ENCODE data around the gene AAMP.

GRCh38 chr2:218285604-218286003, 15.7 kb upstream of the AAMP start:
- TF ChIP-seq, protein P1, sequence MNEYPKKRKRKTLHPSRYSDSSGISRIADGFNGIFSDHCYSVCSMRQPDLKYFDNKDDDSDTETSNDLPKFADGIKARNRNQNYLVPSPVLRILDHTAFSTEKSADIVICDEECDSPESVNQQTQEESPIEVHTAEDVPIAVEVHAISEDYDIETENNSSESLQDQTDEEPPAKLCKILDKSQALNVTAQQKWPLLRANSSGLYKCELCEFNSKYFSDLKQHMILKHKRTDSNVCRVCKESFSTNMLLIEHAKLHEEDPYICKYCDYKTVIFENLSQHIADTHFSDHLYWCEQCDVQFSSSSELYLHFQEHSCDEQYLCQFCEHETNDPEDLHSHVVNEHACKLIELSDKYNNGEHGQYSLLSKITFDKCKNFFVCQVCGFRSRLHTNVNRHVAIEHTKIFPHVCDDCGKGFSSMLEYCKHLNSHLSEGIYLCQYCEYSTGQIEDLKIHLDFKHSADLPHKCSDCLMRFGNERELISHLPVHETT (tag by site-specific recombination; IDR thresholded peaks at IDR 0.05): no peak
- TF ChIP-seq SP2 (tag by site-specific recombination; IDR thresholded peaks at IDR 0.05): no peak
- TF ChIP-seq ZNF37A (tag by site-specific recombination; IDR thresholded peaks at IDR 0.05): no peak
- no peak for TF ChIP-seq HIC1 (tag by site-specific recombination; IDR thresholded peaks at IDR 0.05)
- TF ChIP-seq ZNF660 (tag by site-specific recombination; IDR thresholded peaks at IDR 0.05): no peak
- no peak for TF ChIP-seq KLF16 (tag by site-specific recombination; IDR thresholded peaks at IDR 0.05)
- TF ChIP-seq YY1 (tag by site-specific recombination; IDR thresholded peaks at IDR 0.05): no peak
- TF ChIP-seq ZNF366 (tag by site-specific recombination; conservative IDR thresholded peaks at IDR 0.05): no peak
- TF ChIP-seq, protein P2, sequence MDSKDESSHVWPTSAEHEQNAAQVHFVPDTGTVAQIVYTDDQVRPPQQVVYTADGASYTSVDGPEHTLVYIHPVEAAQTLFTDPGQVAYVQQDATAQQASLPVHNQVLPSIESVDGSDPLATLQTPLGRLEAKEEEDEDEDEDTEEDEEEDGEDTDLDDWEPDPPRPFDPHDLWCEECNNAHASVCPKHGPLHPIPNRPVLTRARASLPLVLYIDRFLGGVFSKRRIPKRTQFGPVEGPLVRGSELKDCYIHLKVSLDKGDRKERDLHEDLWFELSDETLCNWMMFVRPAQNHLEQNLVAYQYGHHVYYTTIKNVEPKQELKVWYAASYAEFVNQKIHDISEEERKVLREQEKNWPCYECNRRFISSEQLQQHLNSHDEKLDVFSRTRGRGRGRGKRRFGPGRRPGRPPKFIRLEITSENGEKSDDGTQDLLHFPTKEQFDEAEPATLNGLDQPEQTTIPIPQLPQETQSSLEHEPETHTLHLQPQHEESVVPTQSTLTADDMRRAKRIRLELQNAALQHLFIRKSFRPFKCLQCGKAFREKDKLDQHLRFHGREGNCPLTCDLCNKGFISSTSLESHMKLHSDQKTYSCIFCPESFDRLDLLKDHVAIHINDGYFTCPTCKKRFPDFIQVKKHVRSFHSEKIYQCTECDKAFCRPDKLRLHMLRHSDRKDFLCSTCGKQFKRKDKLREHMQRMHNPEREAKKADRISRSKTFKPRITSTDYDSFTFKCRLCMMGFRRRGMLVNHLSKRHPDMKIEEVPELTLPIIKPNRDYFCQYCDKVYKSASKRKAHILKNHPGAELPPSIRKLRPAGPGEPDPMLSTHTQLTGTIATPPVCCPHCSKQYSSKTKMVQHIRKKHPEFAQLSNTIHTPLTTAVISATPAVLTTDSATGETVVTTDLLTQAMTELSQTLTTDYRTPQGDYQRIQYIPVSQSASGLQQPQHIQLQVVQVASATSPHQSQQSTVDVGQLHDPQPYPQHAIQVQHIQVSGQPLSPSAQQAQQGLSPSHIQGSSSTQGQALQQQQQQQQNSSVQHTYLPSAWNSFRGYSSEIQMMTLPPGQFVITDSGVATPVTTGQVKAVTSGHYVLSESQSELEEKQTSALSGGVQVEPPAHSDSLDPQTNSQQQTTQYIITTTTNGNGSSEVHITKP (tag by site-specific recombination; IDR thresholded peaks at IDR 0.05): no peak
- TF ChIP-seq RBAK (tag by site-specific recombination; IDR thresholded peaks at IDR 0.05): no peak
- no peak for TF ChIP-seq GFI1B (tag by site-specific recombination; IDR thresholded peaks at IDR 0.05)
- no peak for TF ChIP-seq CTCF (tag by site-specific recombination; IDR thresholded peaks at IDR 0.05)

Data from HEK293 (cell line).